HG03378 (cell line): ENCODE results near the gene CDH12.
"Not testable (repeated sequence)": the region's sequence is repeated elsewhere in the genome, so short reads cannot be mapped to it uniquely, and the experiment has no call there.

Source experiments
- ATAC-seq: cut with Tn5 transposase; IDR thresholded peaks from one replicate; pipeline ENCODE4 v1.9.1; 2021; ENCODE audit warnings: mild to moderate bottlenecking, moderate library complexity; ENCODE audit not compliant: unreplicated experiment

Gene CDH12

DNA sequence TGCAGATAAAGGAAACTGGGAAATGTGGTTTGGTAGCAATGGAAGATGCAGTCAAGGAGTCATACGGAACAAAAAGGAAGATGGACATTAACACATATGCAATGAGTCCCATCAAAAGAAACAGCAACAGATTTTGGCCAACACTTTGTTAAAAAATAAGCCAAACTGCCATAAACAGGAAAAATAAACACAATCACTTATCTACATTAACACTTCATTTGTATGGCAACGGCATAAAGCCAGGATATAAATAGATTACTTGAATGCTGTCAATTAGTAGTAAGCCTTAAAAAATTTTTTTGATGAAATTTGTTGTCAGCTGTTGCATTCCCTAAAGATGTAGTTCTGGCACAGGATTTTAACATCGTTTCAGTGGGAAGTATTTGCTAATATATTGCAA lies 190.8 kb downstream of the CDH12 start:
- no peak for ATAC-seq

DNA sequence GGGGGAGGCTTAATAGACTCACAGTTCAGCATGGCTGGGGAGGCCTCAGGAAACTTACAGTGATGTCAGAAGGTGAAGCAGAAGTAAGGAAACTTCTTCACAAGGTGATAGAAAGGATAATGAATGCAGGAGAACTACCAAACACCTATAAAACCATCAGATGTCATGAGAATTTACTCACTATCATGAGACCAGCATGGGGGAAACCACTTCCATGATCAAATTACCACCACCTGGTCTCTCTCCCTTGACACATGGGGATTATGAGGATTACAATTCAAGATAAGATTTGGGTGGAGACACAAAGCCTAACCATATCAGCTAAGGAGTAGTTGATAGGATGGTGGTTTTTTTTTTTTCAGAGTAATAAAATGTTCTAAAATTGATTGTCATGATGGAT lies 201.8 kb downstream of the CDH12 start:
- ATAC-seq, result no peak

DNA sequence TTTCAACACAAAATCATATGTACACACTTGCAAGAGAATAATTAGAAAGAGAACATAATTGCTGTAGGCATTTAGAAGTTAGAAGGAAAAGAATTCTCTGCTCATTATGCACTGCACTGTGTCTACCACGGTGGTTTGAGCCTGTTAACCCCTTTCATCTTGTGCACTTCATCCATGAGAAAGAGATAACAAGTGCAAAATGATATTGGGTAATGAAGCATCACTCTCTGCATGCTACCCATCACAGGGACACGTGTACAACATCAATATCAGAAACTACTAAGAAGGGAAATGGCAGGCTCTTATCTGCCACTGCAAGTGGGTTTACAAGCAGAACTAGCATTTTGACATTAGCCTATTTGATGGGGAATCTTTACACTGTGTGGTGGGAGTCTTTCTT lies 202.6 kb downstream of the CDH12 start:
- no peak for ATAC-seq

DNA sequence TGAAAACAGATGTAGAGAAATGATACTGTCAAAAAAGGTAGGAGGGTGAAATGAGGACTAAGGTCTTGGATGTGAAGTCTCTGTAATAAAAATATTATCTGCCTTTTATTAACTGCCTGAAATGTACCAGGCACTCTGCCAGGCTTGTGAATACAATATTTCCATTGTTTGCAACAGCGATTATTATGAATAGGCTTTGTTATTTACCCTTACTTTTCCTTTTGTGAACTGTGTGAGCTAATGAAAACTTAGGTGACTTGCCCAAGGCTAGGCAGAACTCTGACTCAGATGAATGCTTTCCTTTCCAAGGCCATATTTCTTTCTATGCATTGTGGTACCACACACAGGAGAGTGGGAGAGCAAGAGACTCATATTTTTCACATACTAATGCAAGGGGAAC lies 204.1 kb downstream of the CDH12 start:
- ATAC-seq, result no peak

DNA sequence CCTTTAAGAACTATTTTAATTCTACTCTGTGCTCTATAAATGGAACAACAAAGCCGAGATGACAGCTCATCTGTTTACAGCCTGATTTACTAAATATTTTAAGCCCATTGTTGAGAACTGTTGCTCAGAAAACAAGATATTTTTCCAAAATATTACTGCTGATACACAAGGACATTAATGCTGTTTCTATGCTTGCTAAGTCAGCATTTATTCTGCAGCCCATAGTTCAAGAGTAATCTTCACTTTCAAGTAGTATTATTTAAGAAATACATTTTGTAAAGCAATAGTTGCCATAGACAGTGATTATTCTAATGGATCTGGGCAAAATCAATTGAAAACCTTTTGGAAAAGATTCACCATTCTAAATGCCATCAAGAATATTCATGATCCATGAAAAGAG lies 208.3 kb downstream of the CDH12 start:
- no peak for ATAC-seq

DNA sequence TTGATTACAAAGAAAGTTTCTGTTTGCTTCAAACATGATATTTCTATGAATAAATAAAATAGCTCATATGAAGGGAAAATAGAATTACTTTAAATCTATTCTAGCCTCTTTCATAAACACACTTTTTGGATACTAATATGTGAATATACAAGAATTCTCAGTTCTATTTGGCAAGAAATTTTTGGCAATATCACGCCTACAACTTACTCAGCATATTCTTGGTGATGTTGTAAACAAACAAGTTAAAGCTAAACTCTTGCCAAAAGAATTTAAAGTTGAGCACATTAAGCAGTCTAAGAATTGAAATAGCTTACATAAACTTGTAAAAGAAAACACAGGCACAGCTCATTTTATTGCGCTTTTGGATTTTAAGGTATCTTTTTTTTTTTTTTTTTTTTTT lies 209.8 kb downstream of the CDH12 start:
- ATAC-seq, result no peak

DNA sequence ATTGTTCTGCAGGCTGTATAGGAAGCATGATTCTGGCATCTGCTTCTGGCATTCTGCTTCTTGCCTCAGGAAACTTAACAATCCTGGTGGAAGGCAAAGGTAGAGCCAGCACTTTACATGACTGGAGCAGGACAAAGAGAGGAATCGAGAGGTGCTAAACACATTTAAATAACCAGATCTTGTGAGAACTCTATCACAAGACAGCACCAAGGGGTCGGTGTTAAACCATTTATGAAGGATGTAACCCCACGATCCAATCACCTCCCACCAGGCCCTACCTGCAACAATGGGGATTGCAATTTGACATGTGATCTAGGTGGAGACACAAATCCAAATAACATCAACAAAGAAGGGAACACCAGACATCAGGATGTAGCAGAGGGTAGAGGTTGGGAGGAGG lies 221.5 kb downstream of the CDH12 start:
- no peak for ATAC-seq

DNA sequence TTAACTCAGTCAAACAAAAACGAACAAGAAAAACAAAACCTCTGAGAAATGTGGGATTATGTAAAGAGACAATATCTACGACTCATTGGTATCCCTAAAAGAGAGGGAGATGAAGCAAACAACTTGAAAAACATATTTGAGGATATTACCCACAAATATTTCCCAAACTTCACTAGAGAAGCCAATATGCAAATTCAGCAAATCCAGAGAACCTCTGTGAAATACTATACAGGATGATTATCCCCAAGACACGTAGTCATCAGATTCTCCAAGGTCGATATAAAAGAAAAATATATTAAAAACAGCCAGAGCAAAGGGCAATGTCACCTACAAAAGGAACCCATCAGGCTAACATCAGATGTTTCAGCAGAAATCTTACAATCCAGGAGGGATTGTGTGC lies 226.1 kb downstream of the CDH12 start:
- ATAC-seq, result no peak

DNA sequence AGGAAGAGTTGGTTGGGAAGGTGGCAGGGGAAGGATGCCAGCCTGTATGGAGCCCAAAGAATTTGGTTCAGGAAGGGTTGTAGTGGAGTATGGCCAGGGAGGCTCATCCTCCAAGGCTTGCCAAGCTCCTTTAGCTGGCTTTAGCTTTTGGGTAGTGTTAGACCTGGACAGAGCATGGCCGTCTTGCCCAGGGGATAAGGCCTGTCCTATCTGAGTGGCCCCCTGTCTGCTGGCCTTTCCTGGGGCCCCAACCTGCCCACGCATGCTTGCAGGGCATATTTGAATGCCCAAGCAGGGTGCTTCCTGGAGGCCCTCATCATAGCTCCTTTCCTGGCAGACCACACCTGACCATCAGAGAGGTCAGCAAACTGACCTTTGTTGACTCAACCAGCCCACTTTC lies 227.7 kb downstream of the CDH12 start:
- ATAC-seq, result no peak

DNA sequence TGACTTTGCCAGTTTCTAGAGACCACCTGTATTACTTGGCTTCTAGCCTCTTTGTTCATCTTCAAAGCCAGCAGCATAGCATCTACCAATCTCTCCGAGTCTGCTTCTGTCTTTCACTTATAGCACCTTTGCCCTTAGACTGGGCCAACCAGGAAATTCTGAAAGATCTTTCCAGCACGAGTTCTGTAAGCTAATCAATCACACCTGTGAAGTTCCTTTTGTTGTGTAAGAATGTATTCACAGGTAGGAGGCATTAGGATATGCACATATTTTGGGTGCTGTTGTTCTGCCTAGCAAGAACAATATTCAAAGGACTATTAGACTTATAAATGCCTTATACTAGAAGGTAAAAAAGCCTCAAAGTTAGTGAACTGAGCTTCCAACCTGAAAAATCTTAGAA lies 232.1 kb downstream of the CDH12 start:
- ATAC-seq, result no peak

DNA sequence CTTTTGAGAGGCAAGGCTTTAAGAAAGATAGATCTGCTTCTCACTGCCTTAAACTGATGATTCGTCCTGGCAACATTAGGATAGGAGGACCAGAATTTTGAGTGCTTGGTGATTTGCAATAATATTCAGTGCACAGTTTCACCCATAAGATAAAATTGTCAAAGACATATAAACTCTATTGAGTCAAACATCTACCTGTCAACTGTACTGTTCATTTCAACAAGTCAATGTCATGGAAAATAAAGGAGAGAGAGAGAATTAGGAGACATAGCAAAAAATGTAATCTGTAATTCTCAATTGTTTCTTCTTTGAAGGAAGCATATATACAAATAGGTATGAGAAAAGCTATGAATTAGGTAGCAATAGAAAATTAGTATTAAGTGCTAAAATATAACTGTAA lies 237.2 kb downstream of the CDH12 start:
- no peak for ATAC-seq

DNA sequence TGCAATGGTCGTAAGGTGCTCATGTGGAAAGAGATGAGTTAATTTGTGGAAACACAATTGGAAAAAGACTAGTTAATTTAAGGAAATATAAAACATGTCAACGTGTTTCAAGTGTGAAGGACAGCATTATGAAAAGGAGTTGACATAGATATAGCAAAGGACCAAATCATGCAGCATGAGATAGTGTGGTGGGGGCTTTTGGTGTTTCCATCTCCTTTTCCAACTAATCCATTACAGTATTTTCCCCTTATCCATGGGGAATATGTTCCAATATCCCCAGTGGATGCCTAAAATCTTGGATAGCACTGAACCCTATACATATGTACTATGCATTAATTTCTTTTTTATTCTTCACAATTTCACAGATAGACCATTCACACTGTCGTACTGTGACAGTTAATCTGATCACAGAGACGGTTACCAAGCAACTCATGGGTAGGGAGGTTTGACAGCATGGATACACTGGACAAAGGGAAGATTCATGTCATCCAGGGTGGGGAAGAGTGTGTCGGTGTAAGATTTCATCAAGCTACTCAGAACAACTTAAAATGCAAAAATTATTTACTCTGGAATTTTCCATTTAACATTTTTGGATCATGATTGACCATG lies 238.6 kb downstream of the CDH12 start:
- ATAC-seq, result no peak

DNA sequence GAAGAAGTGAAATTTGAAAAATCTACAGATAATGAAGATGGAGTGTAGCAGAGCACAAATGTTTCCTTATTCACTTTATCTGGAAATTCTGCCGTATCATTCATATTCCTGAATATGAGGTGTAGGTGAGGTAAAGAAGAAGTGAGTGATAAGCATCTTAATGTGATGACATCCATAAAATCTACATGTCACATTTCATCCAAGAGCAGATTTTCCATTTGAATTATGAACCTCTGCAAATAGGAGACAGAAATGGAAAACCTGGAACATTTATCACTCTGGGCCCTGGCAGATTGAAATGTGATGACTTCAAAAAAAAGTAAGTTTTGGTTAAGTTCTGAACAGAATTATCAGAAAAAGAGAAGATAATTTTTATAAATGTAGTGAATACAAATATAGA lies 240.2 kb downstream of the CDH12 start:
- no peak for ATAC-seq

DNA sequence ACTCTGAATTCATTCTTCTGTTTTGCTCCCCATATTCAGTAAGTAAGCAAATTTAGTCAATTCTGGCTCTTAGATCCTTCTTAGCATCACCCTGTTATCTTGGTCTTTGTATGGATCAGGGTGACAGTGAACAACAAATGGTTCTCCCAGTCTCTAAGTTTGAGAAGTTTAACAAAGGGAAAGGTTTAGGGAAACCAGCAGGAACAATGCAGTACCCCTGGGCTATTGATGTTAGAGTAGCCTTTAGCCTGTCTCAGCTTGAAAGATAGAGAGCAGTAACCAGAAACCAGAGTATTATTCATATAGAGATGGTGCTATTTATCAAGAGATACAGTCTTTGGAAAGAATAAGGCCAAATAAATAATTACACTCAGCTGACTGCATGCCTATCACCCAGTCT lies 241.8 kb downstream of the CDH12 start:
- ATAC-seq, result no peak

DNA sequence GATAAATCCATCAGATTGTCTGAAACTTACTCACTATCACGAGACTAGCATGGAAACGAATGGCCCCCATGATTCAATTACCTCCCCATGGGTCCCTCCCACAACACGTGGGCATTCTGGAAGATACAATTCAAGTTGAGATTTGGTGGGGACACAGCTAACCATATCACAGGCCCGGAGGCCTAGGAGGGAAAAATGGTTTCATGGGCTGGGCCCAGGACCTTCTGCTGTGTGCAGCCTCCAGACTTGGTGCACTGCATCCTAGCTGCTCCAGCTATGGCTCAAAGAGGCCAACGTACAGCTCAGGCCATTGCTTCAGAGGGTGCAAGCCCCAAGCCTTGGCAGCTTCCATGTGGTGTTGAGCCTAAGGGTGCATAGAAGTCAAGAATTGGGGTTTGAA lies 245.6 kb downstream of the CDH12 start:
- ATAC-seq, result not testable (repeated sequence)

DNA sequence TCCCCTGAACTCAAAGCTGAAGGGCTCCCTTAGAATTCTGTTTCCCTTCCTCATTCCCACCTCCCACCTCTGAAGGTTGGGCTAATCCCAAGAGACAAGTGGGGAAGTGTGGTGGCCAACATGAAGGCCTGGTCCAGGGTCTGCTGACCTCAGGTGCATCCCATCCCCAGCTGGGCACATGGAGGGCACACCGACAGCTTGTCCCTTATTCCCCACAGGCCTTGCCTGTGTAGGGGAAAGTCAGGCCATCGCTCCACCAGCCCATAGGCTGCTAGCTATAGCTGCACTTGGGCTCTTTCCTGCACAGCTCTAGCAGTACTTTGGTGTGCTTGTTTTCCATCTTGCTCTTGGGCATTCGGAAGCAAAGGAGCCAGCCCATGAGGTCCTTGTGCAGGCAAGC lies 247.7 kb downstream of the CDH12 start:
- ATAC-seq, result no peak

DNA sequence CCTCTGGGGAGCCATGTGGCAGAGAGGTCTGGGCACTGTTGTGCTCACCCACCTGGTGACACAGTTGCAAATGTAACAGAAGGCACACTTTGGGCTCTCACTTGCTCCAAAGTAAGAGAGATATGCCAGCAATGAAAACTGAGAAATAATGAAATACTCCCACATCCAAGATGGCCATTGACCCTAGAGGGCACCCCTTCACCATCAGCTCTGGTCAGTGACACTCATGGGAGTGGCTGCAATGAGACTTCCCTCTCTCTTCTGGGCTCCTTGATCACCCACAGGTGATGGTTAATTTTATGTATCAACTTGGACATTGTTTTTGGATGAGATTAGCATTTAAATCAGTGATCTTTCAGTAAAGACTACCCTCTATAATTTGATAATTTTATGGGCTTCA lies 248.4 kb downstream of the CDH12 start:
- ATAC-seq, result no peak

DNA sequence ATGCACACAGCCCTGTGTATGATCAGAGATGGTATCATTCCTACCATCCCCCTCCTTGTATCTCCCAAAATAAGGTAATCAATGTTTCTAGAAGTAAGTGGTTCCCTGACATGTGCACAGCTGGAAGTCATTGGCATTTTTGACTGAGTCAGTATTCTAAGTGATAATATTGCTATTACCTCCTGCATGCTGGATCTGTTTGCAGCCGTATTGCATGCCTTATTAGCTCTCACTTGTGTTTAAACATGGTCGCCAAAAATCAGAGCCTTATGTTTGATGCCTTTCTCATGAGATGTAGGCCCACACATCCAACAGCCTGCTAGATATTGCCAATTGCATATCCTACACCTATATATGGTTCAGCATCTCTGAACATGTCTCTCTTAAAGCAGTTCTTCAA lies 254.3 kb downstream of the CDH12 start:
- ATAC-seq, result no peak

DNA sequence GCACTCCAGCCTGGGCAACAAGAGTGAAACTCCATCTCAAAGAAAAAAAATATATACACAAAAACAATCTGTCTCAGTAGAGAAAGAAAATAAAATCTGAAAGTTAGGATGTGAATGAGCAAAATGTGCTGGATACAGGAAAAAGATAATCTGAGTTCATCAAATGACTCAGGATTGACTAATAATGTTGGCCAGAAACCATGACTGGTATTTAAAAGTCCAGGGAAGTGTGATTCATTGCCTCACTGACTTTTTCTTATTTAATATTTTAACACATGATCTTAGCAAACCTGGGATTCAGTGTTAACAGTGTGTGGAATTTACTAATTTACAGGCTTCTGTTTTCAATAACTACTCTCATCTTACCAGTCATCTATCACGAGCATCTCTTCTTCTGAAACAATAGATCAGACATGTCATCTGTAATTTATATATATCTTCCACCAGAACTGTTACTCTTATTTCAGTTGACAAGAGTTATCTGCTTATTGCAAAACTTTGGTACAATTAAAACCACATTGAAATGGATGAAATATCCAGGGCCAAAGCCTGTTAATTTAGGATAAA lies 256.7 kb downstream of the CDH12 start:
- no peak for ATAC-seq

DNA sequence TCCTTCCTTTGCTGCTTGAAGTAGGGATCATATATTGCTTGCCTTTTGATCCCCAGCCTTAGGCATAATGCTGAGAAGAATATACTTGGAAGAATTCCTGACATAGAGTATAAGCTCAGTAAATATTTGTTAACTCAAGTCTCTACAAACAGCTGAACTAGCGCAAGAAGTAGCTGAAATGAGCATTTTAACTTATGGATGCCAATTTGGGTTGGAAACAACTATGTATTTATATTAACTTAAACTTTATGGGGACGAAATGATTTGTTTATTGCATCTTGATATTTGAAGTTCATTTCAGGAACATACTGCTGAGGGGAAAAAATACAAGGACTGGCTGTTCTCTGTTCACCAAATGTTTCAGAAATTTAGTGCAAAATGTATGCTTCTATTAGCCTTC lies 258.7 kb downstream of the CDH12 start:
- no peak for ATAC-seq

DNA sequence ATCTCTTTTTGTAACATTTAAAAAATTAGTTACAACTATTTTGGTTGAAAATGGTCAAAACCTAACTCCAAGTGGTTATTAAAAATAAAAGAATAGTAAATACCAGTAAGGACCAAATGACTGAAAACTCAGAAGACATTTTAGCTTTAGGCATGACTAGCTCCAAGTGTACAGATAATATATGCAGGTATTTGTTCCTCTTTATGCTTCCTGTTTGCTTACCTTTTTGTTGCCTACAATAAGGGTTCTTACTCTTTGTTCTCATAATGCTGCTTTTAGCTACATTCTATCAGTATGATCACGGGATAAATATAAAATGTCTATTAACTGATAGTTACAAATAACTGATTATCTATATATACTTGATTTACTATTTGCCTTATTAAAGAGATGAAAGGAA lies 259.6 kb downstream of the CDH12 start:
- ATAC-seq, result peak; percentile 67

DNA sequence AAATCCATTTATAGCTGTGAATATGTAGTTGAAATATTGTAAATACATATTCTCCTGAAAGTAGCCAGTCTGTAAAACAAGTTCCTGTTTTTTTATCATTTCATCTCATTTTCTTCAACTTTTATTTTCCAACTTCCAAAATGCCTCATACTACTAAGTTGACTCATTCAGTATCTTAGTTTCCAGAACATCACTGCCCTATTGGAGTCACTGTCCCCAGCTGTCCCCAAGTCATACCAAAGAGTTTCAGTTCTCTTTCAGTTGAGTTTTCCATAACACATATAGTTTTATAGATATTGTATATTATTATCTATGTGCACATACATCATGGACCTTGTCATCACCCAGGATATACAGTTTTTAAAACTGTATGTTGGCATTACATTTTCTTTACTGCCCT lies 261.7 kb downstream of the CDH12 start:
- ATAC-seq, result no peak

DNA sequence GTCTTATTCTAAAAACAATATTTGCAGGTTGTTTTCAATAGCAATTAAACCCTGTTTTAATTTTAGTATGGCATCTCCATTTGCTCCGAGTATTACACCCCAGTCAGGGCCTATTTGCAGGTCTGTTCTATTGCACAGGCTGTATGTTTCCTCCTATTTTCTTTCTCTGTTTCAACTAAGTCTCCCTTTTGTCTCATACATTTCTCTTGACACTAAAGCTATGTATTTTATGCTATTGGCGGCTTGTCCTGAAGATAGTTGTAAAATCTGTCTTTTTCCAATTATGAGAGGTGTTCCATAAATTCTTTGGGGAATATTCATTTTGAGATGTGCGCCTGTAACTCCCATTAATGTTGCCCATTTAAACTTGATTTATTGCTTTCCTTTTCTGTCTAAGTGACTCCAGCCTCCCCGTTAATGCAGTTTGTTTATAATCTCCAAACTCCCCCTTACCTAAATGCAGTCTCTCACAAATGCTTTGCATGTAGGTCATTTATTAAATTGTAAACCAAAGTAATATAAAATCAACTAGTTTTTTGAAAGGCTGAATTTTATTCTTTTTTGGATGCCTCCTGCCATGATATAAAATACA lies 262.4 kb downstream of the CDH12 start:
- no peak for ATAC-seq
